NCI-H510A treated with DMSO at 0.1 percent for 48 hours (cell line): ENCODE results near the gene NOTUM.
"Not testable (repeated sequence)": the region's sequence is repeated elsewhere in the genome, so short reads cannot be mapped to it uniquely, and the experiment has no call there.

Experiments used
- DNase-seq: peaks from one replicate; lab custom pipeline; 2025; lab: John Stamatoyannopoulos, UW

NOTUM gene

GRCh38 chr17:81957691-81958432, 3.1 kb downstream of the NOTUM start:
- no peak for DNase-seq

- DNase-seq: no peak
These were observed 4.1 kb downstream of the NOTUM start for GRCh38 chr17:81956607-81957589.

GRCh38 chr17:81955756-81956544, 5.0 kb downstream of the NOTUM start:
- DNase-seq: no peak

- DNase-seq: no peak
These were observed 5.8 kb downstream of the NOTUM start for GRCh38 chr17:81955058-81955681.

GRCh38 chr17:81954131-81955057, 6.6 kb downstream of the NOTUM start:
- DNase-seq: no peak

GRCh38 chr17:81953443-81953842, 7.5 kb downstream of the NOTUM start:
- DNase-seq: not testable (repeated sequence)

GRCh38 chr17:81952792-81953228, 8.2 kb downstream of the NOTUM start:
- no peak for DNase-seq

GRCh38 chr17:81951785-81952684, 9.0 kb downstream of the NOTUM start:
- no peak for DNase-seq

- no peak for DNase-seq
These were observed 10.5 kb downstream of the NOTUM start for GRCh38 chr17:81950501-81950900.

GRCh38 chr17:81948635-81949378, 12.2 kb downstream of the NOTUM start:
- DNase-seq: no peak

GRCh38 chr17:81947189-81947588, 13.8 kb downstream of the NOTUM start, which contains the start of gene MYADML2:
MYADML2 (minus strand) TSS chr17:81947233; CDS start chr17:81941741, 5,492 bp downstream.
- DNase-seq: no peak

- no peak for DNase-seq
These were observed 16.1 kb downstream of the NOTUM start for GRCh38 chr17:81944858-81945257.

- DNase-seq: no peak
These were observed 18.8 kb downstream of the NOTUM start for GRCh38 chr17:81942167-81942553.

- no peak for DNase-seq
These were observed 19.4 kb downstream of the NOTUM start for GRCh38 chr17:81941484-81942166.

GRCh38 chr17:81940538-81941483, 20.2 kb downstream of the NOTUM start:
- no peak for DNase-seq

- no peak for DNase-seq
These were observed 21.1 kb downstream of the NOTUM start for GRCh38 chr17:81939881-81940385.

- DNase-seq: no peak
These were observed 21.8 kb downstream of the NOTUM start for GRCh38 chr17:81939218-81939617.
